ENCODE data around the gene CYP46A1.

The CYP46A1 gene

DNA sequence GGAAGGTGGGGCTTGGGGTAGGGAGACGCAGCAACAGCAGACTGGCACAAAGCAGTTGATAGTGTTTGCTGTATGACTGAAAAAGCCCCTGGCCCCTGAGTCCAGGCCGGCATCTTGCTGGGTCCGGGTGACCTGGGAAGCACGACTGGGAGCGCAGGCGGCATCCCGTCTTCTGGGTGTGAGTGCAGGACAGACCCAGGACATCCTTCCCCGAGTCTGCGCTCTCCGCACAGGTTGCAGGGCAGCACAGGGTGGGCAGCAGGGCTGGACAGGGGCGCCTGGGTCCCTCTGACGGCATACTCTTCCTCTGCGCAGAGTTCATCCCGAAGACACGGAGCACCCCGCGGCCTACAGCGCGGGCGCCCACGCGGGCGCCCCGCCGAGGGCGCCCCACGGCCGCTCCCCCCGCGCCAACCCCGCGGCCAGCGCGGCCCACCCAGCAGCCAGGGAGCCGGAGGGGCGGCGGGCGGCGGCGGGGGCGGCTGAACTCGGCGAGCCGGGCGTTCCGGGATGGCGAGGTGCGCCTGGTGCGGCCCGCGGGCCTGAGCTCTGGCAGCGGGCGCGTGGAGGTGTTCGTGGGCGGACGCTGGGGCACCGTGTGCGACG is 9.2 kb upstream of the CYP46A1 start:
- no peak for DNase-seq

DNA sequence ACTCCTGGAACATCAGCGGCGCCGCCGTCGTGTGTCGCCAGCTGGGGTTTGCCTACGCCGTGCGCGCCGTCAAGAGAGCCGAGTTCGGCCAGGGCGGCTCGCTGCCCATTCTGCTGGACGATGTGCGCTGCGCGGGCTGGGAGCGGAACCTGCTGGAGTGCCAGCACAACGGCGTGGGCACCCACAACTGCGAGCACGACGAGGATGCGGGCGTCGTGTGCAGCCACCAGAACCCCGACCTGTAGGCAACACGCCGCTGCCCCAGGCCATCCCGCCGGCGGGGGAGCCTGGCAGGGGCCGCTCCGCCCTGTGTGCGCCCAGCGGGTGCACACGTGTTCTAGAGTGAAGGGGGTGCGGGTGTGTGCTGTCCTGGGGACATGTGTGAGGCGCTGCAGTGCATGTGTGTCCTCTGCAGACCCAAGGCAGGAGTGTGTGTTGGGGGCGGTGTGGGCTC is 8.7 kb upstream of the CYP46A1 start:
- no peak for DNase-seq

DNA sequence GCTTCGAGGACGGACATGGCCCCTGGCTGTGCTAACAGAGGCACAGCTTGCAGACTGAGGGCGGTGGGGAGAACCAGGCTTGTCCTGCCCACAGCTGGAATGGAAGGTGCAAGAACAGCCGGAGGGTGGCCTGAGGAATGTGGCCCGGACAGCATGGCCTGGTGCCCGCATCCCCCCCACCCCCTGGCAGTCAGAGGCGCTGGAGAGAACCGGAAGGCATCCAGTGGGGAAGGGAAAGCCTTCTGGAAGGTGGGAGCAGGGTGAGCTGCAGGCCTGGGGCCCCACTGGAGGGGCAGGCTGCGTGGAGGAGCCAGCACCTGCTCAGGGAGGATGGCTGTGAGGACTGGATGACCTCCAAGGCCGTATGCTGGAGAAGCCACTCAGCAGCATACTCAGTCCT is 8.1 kb upstream of the CYP46A1 start:
- DNase-seq = no peak

DNA sequence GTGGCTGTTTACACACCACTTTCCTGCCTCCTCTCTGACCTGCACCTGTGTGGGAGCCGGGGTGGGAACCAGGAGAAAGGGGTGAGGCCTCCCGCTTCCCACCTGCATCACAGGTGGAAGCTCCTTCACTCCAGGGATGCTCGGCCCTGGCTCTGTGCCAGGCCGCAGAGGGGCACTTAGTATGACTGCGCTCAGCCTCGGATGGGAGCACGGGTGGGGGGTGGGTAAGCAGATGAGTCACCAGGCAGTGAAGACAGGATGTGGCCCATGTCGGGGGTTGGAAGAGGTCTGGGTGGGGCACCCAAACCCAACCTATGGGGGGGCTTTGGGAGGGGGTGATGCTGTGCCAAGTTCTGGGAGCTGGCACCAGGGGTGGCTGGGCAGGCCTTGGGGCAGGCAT is 7.4 kb upstream of the CYP46A1 start:
- peak; percentile 22 for DNase-seq

DNA sequence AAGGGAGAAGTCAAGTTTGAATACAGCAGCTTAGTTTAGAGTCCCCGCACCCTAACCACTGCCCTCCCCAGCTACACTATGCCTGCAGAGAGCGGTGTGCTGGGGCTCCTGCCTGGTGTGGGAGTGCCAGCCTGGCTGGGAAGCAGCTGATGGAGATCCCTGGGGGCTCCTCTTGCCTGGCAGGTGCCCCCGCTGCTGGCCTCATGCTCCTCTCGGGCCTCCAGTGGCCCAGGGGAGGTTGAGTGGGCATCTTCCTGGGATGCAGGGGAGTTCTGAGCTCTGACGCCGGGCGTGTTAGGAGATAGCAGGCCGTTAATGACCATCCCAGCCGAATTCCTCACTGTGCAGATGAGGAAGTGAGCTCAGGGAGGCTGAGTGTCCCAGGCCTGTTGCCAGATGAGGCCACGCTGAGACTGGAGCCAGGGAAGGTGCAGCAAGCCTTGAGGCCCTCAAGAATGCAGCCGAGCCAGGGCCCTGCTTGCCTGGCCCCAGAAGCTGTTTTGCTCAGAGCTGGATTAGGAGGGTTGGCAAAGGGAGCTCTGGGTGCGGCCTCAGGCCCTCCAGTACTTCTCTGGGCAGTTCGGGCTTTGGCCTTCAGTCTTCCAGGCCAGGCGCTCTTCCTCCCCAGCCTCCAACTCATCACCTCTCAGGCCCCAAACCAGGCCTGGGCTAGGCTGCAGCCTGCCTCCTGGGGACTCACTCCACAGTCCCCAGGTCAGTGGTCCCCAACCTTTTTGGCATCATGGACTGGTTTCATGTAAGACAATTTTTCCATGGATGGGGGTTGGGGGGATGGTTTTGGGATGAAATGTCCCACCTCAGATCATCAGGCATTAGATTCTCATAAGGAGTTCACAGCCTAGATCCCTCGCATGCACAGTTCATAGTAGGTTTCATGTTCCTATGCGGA is 6.6 kb upstream of the CYP46A1 start:
- no peak for DNase-seq

DNA sequence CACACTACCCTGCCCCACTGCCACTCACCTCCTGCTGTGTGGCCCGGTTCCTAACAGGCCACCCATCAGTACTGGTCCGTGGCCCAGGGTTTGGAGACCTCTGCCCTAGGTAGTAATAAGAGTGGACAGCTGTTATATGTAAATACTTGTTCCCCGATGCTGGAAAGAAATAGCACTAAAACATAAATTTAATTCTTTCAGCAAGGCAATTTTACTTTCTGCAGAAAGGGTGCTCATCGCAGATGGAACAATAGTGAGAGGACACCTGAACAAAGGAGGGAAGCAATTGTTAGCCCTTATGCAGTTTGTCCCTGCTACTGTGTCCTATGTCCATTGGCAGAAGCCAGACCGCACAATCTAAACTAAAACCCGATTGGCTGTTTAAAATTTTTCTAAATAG is 5.9 kb upstream of the CYP46A1 start:
- DNase-seq = no peak

DNA sequence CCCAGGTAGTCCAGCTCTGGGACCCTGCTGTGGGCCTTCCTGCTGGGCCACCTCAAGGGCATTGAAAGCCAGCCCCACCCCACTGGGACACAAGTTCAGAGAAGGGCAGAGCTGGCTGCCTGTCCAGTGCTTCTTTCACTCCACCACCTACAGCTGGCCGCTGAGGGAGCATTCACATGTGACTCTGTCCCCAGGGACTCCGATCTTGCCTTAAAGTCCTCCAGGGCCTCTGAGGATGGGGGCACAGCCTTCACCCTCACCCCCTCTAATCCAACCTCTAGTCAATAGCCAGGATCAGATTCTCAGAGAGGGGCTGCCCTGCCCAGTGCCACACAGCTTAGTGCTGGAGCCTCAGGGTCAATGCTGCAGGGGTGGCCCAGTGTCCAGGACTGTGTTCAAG is 5.0 kb upstream of the CYP46A1 start:
- no peak for DNase-seq

DNA sequence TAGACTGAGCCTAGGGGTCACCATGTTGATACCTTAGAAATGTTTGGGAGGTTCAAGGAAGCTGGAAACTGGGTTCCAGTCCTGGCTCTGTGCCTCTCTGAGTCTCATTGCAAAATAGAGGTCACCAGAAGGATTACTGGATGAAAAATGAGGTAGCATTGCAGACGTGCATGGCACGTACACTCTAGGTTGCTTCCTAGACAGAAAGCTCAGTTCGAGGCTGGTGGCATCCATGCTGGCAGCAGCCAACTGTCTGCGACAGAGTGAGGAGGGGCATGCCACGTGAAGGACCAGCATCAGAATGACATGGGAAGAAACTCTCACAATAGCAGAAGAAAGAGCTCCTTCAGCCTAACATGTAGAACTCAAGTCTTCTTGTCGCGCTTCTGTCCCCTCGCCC is 4.6 kb upstream of the CYP46A1 start:
- no peak for DNase-seq

DNA sequence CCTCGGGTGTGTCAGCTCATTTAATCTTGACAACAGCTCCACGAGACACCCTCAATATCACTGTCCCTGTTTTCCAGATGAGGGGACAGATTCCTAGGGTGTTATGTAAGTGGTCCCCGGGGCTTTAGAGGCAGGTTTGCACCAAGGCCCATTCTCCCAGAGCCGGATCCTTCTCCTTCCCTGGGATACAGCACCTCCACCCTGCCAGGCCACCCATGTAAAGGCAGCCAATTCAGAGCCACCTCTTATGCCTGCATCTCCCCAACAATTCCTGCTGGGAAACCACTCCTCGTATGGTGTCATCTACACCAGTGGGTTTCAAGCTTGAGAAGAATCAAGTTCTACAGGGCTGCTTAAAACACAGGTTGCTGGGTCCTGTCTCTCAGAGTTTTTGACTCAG is 4.1 kb upstream of the CYP46A1 start:
- DNase-seq = no peak

DNA sequence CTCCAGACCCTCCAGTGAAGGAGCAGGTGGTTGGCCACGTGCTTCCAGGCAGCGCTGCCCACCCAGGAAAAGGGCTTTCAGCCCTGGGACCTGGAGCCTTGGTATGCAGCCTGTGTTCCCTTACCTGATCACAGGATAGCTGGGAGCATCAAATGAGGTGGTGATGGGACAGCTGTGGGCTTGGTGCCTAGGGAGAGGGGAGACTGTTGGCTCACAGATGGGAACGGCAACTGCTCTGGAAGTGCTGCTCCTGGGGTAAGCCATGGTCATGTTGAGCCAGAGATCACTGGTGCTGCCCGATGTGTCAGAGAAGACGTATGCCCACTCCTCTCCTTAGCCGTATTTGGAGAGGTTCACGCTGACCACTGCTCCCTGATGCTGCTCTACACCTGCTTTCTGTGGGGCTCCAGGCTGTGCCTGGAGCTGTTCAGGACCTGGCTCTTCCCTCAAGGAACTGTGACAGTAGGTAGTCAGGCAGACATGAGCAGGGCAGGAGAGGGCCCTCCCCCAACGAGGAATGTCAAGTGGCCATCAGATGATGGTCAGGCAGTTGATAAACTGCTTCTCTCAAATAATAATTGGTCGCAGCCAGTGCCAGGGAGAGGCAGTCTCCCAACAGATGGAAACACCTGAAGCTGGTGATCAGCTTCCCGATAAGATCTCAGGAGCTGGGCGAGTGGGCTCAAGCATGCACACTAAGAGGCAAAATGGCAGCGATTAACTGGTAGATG is 2.8 kb upstream of the CYP46A1 start:
- no peak for DNase-seq

DNA sequence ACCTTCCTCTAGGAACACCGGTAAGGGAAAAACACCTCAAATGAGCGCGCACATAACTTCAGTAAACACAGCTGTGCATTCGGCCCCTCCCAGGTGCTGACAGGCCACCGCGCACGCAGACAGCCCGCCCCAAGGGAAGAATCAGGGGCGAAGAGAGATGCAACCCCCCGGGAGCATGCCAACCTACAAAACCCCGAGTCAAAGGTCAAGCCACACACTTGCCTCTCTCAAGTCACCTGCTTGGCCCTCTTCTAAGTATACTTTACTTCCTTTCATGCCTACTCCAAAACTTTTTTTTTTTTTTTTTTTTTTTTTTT is 2.3 kb upstream of the CYP46A1 start:
- no peak for DNase-seq

DNA sequence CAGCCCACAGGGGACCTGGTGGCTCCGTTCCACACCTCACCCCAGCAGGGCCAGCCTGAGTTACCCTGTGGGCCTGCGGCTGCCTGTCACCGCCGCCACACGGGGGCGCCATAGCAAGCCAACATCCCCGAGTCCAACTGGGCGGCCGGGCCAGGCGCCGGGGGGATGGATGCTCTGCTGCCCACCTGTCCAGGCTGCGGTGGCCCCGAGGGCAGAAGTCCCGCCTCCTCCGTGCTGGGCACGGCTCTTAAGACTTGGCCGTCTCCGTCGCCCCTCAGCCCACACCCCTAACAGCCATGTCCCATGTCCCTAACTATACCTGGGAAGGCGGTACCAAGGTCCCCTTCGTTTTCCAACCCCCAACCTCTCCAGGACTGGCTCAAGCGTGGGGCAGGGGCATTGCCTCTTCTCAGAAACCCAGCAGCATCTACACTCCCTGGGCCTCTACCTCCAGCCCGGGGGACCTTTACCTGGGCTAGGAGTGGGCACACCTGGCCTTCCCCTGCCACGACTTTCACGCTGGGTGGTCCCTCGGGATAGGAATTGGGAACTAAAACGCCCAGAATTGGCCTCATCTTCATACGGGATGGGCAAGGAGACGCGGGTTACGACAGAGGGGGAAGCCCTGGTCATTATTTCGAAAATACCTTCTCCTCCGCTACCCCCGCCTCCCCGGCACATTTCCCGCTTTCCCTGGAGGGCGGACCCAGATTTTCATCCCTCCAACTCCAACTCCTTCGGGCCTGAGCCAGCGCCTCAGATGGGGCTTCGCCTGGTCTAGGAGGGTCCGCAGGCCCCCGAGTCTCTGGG is 1.1 kb upstream of the CYP46A1 start:
- peak; percentile 89 for DNase-seq

DNA sequence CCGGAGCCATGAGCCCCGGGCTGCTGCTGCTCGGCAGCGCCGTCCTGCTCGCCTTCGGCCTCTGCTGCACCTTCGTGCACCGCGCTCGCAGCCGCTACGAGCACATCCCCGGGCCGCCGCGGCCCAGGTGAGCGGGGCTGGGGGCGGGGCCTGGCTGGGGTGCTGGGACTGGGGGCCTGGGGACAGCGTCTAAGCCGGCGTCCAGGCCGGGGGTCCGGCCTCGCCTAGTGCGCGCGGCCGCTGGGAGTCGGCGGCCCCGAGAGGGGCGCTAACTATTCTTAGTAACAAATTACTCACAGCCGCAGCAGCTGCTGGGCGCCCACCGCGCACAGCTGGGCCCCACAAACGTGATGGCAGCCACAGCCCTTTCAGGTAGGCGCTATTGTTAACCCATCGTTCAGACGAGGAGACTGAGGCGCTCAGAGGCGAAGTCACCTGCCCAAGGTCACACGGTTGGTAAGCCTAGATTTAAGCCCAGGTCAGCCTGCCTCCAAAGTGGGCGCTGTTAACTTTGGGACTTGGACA is 374 bp downstream of the CYP46A1 start:
- no peak for DNase-seq

DNA sequence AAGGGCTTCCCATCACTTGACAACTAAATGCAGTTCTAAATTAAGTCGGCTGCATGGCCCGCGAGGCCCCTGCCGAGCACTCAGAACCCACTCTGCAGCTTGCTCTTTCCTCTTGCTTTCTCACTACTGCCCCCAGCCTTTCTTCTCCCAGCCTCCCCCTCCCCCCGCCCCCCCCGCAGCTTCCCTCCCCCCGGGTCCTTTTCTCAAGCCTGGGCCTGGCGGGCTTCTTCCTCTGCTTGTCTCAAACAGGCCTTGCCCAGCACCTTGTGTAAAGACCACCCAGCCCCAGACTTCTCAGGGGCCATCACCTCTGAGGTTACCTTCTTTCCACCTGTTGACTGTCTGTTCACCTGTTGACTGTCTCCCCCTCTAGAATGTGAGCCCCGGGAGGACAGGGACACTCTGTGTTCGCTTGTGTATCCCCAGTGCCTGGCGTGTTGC is 1.1 kb downstream of the CYP46A1 start:
- no peak for DNase-seq

DNA sequence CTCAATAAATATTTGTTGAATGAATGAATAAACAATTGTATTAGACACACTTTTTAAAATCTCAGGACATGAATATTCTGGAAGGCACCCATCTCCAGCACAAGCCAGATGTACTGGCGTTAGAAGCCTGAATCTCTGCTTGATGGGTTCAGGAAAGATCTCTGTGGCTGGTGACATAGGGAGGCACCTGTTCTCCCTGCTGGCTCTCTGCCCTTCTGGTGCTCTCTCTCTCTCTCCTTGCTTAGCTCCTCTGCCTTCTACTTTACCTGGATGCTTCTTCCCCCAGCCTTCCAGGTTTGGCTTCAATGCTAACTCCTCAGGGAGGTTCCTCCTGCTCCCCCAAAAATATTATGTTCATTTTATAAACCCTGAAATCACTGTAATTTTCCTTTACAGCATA is 1.5 kb downstream of the CYP46A1 start:
- DNase-seq = no peak

DNA sequence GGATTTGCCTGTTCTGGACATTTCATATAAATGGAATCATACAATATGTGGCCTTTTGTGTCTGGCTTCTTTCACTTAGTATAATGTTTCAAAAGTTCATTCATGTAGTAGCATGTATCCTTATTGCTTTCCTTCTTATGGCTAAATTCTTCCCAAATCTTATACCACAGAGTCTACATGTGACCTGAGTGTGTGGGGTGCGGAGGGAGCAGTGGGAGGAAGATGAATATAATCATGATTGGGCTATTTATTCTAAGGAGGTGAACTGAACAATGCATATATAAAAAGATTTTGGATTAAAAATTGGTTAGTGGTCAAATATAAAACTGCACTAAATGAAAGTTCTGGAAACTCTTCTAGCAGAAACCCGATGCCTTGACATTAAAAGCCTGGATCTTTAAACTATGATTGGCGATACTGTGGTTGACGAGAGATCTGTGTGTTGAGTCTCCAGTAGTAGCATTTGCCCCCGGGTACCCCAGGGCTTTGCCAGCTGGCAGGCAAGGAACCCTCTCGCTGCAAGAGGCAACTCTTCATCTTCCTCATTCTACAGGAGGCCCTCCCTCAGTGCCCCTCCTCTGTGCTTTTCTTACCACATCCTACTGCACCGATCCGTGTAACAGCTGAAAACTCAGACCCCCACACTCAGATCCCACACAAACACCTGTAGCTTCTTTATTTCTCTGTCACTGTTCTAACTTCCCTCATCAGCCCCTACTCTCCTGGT is 2.6 kb downstream of the CYP46A1 start:
- no peak for DNase-seq

DNA sequence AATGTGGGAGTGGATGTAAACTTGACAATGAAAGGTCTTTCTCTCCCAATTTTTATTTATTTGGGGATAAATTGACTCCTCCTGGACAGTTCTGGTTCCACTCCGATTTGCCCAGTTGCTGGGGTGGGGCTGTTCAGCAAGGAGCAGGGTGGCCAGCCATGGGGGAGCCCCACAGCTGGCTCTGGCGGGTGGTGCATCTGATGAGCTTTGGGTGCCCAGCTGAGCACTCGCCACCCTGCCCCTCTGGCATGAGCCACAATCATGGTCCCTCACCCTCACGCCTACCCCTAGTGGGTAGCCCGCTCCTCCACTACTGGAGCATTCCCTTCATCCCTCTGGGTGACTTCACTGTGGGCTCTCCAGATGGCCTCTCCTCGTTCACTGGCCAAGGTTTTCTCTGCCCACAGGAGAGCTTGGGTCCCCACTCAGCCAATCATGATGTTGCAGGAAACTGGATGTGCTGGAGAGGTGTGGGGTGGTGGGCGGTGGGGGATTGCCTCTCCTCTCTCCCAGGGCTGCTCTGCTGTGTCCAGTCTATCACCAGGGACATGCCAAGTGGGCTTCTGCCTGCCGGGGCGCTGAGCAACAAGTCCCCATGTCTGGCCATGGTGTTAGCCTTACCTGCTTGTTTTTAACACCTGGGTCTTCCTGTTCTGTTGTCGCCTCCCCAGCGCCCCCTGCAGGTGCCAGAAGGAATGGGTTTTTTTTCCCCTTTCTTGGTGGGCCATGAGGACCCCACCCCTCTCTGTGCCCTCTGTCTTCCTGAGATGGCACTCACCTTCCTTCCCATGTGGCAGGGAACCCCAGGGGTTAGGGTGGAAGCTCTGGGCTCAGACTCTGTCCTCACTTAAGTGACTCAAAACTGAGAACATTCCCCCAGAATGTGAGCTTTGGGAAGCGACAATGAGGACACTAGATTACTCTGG is 3.4 kb downstream of the CYP46A1 start:
- DNase-seq = peak; percentile 63

DNA sequence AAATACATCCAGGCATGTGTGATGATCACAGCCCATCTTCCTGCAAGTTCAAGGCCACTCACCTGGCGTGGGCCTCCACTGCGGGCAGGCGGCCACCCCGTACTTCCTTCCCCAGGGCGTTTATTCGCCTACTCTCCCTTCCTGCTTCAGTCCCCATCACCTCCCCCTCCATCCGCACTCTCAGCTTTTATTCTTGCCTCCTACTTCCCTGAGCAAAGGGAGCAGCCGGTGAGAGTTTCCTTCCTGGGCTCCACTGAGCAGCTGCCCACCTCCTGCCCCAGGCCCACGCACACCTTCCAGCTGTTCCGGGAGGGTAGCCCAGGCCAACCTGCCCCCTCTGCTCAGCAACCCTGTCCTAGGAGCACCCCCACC is 4.1 kb downstream of the CYP46A1 start:
- no peak for DNase-seq

DNA sequence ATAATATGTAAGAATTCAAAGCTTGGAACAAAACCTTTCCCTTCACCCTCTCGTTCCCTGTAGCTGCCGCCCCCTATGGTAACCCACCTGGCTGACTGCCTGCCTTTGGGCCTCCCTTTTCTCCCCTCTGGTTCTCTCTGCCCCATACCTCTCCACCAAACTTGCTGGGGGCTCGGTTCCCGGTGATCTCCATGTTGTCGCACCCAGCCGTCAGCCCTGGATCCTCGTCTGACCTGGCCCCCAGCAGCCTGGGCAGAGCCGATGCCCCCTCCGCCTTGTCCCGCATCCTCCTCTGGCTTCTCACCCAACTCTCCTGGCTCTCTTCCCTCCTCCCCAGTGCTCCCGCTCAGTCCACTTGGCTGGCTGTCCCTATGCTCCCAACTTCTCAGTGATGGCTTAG is 4.5 kb downstream of the CYP46A1 start:
- DNase-seq = no peak

DNA sequence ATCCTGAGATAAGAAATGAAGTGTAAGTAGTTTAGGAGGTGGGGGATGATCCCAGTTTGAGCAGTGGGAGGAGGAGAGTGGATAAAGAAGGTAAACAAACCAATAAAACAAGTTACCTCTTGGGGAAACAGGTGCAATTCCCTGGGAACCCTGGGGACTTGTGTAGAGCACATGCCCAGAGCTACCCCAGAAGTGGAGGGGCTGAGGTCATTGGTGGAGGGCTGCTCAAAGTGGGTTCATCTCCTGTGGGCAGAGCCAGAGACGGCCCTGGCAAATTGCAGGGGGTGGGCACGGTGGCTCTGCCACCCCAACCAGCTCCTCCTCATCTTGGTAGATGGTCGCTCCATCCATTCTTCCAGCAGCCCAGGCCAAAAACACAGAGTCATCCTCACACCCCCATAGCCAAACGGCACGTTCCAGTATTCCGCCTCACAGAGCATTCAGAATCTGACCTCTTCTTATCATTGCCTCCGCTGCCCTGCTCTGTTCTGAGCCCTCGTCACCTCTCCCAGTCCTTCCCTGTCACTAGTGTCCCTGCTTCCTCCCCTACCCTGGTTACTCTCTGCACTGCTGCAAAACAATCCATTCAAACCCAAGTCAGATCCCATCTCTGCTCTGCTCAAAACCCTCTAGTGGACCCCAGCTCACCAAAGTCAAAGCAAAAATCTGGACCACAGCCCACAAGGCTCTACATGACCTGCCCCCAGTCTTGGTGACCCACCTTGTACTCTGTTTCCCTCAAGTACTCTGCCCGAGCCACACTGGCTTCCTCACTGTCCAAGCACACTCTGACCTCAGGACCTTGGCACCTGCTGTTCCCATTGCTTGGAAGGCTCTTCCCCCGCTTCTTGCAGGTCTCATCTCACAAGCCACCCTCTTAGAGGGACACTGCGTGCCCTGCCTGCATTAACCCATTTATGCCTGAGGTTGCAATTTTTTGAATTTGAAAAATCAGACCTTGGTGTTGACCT is 5.5 kb downstream of the CYP46A1 start:
- DNase-seq = no peak
